WTC11 (cell line): ENCODE measurements around the gene LIN28A. TPM values are rescaled to one million over a fixed set of nuclear protein-coding genes. Genes with fewer than 3 reads are reported as not detected.

ENCODE experiments used
- ATAC-seq: fragments of 200-7000 bp; cut with Tn5 transposase; 2 replicates; pipeline ENCODE4 v1.10.0; 2021; ENCODE audit warnings: mild to moderate bottlenecking, moderate library complexity
- CTCF ChIA-PET: fragments of 300-600 bp; sonication (Branson Sonifier 250); formaldehyde crosslinking; loops from one replicate; lab custom pipeline; 2021; ENCODE audit warnings: antibody characterized with exemption; lab: Charles Lee
- POLR2A ChIA-PET: fragments of 350-600 bp; sonication (Branson Sonifier 250); formaldehyde crosslinking; loops from one replicate; lab custom pipeline; 2021; ENCODE audit warnings: antibody characterized with exemption; lab: Charles Lee
- DNase-seq: peaks from one replicate; pipeline ENCODE4 v3.0.0; 2021; ENCODE audit warnings: low spot score
- H3K27ac Mint-ChIP-seq: 2 replicates; pipeline ENCODE4 v1.8.0; 2021; ENCODE audit warnings: mixed read lengths
- H3K27me3 Mint-ChIP-seq: 2 replicates; pipeline ENCODE4 v1.8.0; 2021; ENCODE audit warnings: low read depth, mild to moderate bottlenecking, moderate library complexity, mixed read lengths
- H3K36me3 Mint-ChIP-seq: 2 replicates; pipeline ENCODE4 v1.8.0; 2021; ENCODE audit warnings: mixed read lengths
- H3K4me1 Mint-ChIP-seq: 2 replicates; pipeline ENCODE4 v1.8.0; 2022; ENCODE audit warnings: mixed read lengths
- H3K4me3 Mint-ChIP-seq: 2 replicates; pipeline ENCODE4 v1.8.0; 2021; ENCODE audit warnings: mild to moderate bottlenecking, moderate library complexity, mixed read lengths
- H3K9me3 Mint-ChIP-seq: 2 replicates; pipeline ENCODE4 v1.8.0; 2021; ENCODE audit warnings: mixed read lengths
- ATF1 ChIP-seq: sonication (generic); formaldehyde crosslinking; IDR thresholded peaks from 2 replicates; pipeline ENCODE4 v1.8.1; 2023; ENCODE audit warnings: mild to moderate bottlenecking, moderate library complexity, missing genetic modification reagents
- CDX4 ChIP-seq: fragments of 250-450 bp; sonication (Bioruptor Pico); IDR thresholded peaks from 2 replicates; pipeline ENCODE4 v1.9.0; 2021; ENCODE audit warnings: moderate library complexity, mild to moderate bottlenecking, inconsistent platforms, borderline replicate concordance
- CREB1 ChIP-seq: sonication (generic); formaldehyde crosslinking; IDR thresholded peaks from 2 replicates; pipeline ENCODE4 v1.8.0; 2023; ENCODE audit warnings: mild to moderate bottlenecking, missing genetic modification reagents
- FOXP1 ChIP-seq: sonication (generic); formaldehyde crosslinking; IDR thresholded peaks from 2 replicates; pipeline ENCODE4 v1.8.0; 2022; ENCODE audit warnings: missing genetic modification reagents, mild to moderate bottlenecking, moderate library complexity, borderline replicate concordance
- FOXP4 ChIP-seq: sonication (generic); formaldehyde crosslinking; IDR thresholded peaks from 2 replicates; pipeline ENCODE4 v1.8.0; 2022; ENCODE audit warnings: mild to moderate bottlenecking, missing genetic modification reagents
- GABPB1 ChIP-seq: sonication (generic); formaldehyde crosslinking; IDR thresholded peaks from 2 replicates; pipeline ENCODE4 v1.8.1; 2023; ENCODE audit warnings: mild to moderate bottlenecking, missing genetic modification reagents
- HMGA2 ChIP-seq: fragments of 250-450 bp; sonication (Bioruptor Pico); IDR thresholded peaks from 2 replicates; pipeline ENCODE4 v1.4.0; 2021; ENCODE audit warnings: mild to moderate bottlenecking, moderate library complexity
- MXD4 ChIP-seq: fragments of 250-450 bp; sonication (Bioruptor Pico); IDR thresholded peaks from 2 replicates; pipeline ENCODE4 v1.8.0; 2021; ENCODE audit warnings: mild to moderate bottlenecking, moderate library complexity, borderline replicate concordance
- NFE2L1 ChIP-seq: sonication (generic); formaldehyde crosslinking; IDR thresholded peaks from 2 replicates; pipeline ENCODE4 v1.8.1; 2023; ENCODE audit warnings: missing genetic modification reagents
- PRDM15 ChIP-seq: sonication (generic); formaldehyde crosslinking; IDR thresholded peaks from 2 replicates; pipeline ENCODE4 v1.8.0; 2022; ENCODE audit warnings: missing genetic modification reagents
- SMAD4 ChIP-seq: sonication (generic); formaldehyde crosslinking; IDR thresholded peaks from 2 replicates; pipeline ENCODE4 v1.8.0; 2022; ENCODE audit warnings: mild to moderate bottlenecking, missing genetic modification reagents
- ZNF232 ChIP-seq: sonication (generic); formaldehyde crosslinking; IDR thresholded peaks from 2 replicates; pipeline ENCODE4 v1.8.0; 2022; ENCODE audit warnings: mild to moderate bottlenecking, missing genetic modification reagents
- ZNF512 ChIP-seq: sonication (generic); formaldehyde crosslinking; IDR thresholded peaks from 2 replicates; pipeline ENCODE4 v1.8.1; 2022; ENCODE audit warnings: missing genetic modification reagents, borderline replicate concordance
- total RNA-seq: library from RNA; stranded (reverse); gene quantifications from 3 replicates; pipeline ENCODE4 v1.2.3, GENCODE V29; 2021
- TF ChIP-seq, protein P1 (sequence below): fragments of 250-450 bp; sonication (Bioruptor Pico); conservative IDR thresholded peaks from 2 replicates; pipeline ENCODE4 v1.9.0; 2021; ENCODE audit warnings: mild to moderate bottlenecking
- TF ChIP-seq, protein P2 (sequence below): fragments of 250-450 bp; sonication (Bioruptor Pico); IDR thresholded peaks from 2 replicates; pipeline ENCODE4 v1.9.0; 2021; ENCODE audit warnings: mild to moderate bottlenecking
- TF ChIP-seq, protein P3 (sequence below): sonication (generic); formaldehyde crosslinking; IDR thresholded peaks from 2 replicates; pipeline ENCODE4 v1.8.0; 2022; ENCODE audit warnings: mild to moderate bottlenecking, missing genetic modification reagents

Gene LIN28A
- total RNA-seq, 1 experiment from 2014 or later, result 1,251 TPM

GRCh38 chr1:26368006-26368405, 42.6 kb upstream of the LIN28A start (continued):
- TF ChIP-seq NFE2L1 (CRISPR knock-in tag) (no peak), ZNF512 (CRISPR knock-in tag) (no peak), FOXP4 (CRISPR knock-in tag) (no peak)
- TF ChIP-seq, protein P1, sequence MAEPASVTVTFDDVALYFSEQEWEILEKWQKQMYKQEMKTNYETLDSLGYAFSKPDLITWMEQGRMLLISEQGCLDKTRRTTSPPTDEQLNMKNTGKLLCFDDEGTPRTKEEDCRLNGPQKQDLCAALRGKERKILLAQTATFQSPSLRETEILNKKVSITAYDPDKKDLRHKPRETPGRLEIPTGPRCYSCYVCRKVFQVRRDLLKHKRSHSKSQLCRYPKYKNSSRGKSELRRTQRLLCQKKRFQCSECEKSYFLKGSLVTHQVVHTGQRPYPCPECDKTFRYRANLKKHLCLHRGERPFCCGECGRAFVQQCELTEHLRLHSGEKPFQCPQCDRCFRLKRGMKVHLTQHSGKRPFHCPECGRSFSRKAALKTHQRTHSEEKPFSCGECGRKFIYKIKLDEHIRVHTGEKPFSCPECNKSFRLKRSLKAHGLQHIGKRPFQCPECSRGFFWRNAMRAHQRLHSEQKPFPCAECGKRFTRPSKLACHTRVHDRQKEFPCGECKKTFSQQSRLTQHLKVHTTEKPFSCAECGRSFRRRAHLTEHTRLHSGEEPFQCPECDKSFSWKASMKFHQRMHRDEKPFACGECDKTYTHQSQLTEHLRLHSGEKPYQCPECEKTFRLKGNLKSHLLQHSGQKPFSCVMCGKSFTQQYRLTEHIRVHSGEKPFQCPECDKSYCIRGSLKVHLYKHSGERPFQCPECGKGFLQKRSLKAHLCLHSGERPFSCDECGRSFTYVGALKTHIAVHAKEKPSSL (CRISPR knock-in tag), result no peak

DNA sequence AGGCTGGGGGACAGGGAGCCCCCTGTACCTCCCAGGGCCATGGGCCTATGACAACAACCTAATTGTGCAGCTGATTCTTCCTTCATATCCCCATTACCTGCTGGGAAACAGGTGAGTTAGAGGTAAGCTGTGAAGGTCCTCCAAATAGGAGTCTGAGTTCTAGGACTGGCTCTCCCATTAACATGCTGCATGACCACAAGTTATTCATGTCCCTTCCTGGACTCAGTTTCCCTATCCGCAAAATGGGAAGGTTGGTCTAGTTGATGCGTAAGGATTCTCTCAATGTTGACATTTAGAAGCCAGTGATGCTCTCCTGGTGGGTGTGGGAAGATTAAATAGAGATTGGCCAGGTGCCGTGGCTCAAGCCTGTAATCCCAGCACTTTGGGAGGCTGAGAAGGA, 42.1 kb upstream of the LIN28A start:
- ATAC-seq, result no peak
- CTCF ChIA-PET, result no interaction called here
- H3K4me1 Mint-ChIP-seq, result peaks cover 6% of the 10 kb centered on the region
- TF ChIP-seq MXD4 (CRISPR knock-in tag), result no peak
- TF ChIP-seq, all 79 proteins: peak for 0
- Mint-ChIP-seq H3K27me3 (peaks cover 12% of the 10 kb centered on the region), H3K36me3 (no peaks in the 10 kb centered on the region; the same call in 1 of the 2 replicates), H3K4me3 (no peak overlapping the region), H3K9me3 (peaks cover 5% of the 10 kb centered on the region), H3K27ac (no peak overlapping the region)
- POLR2A ChIA-PET, result interaction anchor here (0.5 kb wide), 1 partner anchor 314 kb away, joined by 3 read pairs; no protein-coding TSS in a partner anchor
- DNase-seq, result no peak

DNA sequence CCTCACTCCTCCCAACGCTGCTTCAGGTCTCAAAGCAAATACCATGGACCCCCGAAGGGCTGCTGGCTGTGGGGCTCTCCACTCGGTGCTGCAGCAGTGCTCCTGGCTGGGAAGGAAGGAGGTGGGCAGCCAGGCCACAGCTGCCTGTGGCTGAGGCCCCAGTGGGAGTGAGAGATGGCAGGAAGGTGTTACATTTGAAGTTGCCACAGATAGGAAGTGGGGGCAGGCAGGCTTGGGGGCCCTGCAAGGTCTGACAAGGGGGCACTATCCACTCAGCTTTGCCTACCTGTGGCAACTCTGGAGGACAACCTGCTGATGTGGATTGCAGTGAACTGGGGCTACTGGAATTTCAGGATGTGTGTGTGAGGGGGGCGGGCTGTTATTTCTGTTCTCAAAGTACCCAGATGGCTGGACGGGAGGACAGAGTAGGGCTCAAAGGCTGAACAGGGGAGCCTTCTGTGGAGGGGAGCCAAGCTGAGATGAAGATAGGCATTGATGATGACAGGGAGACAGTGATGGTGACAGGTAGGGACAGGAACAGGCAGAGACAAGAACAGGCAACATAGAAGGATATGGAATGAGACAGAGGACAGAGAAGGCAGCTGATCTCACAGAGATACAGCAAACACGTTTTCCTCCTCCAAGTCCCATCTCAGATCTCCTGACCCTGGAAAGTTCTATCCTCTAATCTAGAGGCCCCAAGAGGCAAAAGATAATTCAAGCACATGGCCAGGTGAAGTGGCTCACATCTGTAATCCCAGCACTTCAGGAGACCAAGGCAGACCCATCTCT, 39.8 kb upstream of the LIN28A start:
- Mint-ChIP-seq H3K27ac (no peak overlapping the region), H3K36me3 (no peaks in the 10 kb centered on the region; the same call in 1 of the 2 replicates), H3K9me3 (peaks cover 5% of the 10 kb centered on the region), H3K4me3 (no peak overlapping the region), H3K27me3 (peaks cover 7% of the 10 kb centered on the region), H3K4me1 (peaks cover 19% of the 10 kb centered on the region)
- no peak for ATAC-seq
- CTCF ChIA-PET, result interaction anchor here (1.1 to 2.5 kb wide), 3 partner anchors 20 to 86 kb away, joined by 3 to 14 read pairs (median 12); no protein-coding TSS in a partner anchor
- POLR2A ChIA-PET, result no interaction called here
- no peak for DNase-seq
- TF ChIP-seq ZNF232 (CRISPR knock-in tag) (no peak), SMAD4 (CRISPR knock-in tag) (no peak), PRDM15 (CRISPR knock-in tag) (no peak), HMGA2 (CRISPR knock-in tag) (no peak), GABPB1 (CRISPR knock-in tag) (no peak), CREB1 (CRISPR knock-in tag) (no peak), FOXP1 (CRISPR knock-in tag) (no peak), CDX4 (CRISPR knock-in tag) (no peak), ATF1 (no peak)
- TF ChIP-seq, protein P2, sequence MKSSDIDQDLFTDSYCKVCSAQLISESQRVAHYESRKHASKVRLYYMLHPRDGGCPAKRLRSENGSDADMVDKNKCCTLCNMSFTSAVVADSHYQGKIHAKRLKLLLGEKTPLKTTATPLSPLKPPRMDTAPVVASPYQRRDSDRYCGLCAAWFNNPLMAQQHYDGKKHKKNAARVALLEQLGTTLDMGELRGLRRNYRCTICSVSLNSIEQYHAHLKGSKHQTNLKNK (CRISPR knock-in tag), result no peak
- TF ChIP-seq, protein P3, sequence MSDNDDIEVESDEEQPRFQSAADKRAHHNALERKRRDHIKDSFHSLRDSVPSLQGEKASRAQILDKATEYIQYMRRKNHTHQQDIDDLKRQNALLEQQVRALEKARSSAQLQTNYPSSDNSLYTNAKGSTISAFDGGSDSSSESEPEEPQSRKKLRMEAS (CRISPR knock-in tag), result no peak
